ENCODE results near the gene SORCS1.

DNA sequence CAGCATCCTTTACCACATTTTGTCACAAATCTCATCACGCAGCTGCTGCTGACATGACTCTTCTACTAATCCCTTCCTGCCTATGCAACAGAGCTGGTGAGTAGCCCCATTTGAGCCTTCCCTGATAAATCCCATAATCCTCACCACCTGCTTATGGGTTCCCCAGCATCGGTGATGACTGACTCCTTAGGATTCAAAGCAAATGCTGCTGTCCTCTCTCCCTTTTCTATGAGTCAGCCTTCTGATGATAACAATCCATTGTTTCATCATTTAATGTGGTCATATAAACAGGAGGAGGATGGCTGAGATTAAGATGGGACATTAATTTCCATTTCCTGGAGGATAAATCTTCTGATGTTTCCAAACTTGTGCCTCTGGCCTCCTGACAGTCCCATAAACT, 73.4 kb downstream of the SORCS1 start:
- TF ChIP-seq, protein P1, sequence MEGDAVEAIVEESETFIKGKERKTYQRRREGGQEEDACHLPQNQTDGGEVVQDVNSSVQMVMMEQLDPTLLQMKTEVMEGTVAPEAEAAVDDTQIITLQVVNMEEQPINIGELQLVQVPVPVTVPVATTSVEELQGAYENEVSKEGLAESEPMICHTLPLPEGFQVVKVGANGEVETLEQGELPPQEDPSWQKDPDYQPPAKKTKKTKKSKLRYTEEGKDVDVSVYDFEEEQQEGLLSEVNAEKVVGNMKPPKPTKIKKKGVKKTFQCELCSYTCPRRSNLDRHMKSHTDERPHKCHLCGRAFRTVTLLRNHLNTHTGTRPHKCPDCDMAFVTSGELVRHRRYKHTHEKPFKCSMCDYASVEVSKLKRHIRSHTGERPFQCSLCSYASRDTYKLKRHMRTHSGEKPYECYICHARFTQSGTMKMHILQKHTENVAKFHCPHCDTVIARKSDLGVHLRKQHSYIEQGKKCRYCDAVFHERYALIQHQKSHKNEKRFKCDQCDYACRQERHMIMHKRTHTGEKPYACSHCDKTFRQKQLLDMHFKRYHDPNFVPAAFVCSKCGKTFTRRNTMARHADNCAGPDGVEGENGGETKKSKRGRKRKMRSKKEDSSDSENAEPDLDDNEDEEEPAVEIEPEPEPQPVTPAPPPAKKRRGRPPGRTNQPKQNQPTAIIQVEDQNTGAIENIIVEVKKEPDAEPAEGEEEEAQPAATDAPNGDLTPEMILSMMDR (IDR thresholded peaks at IDR 0.05): no peak
- no peak for TF ChIP-seq POLR2A (IDR thresholded peaks at IDR 0.05)
